RWPE1 (cell line): ENCODE measurements around the gene ASB17.

Source experiments
- CTCF ChIA-PET: fragments of 350-600 bp; sonication (Branson Sonifier 250); formaldehyde crosslinking; extraction: SDS; loops from one replicate; lab custom pipeline; 2021; lab: Yijun Ruan, JAX
- POLR2A ChIA-PET: fragments of 400-600 bp; formaldehyde crosslinking; extraction: SDS; loops from one replicate; lab custom pipeline; 2020; ENCODE audit warnings: antibody characterized with exemption; ENCODE audit not compliant: low non-redundant PET; lab: Yijun Ruan, JAX
- DNase-seq: peaks from one replicate; pipeline ENCODE4 v3.0.0; 2012; ENCODE audit warnings: low spot score
- H3K27ac ChIP-seq: fragments of 450-650 bp; 2 replicates; pipeline ENCODE4 v1.5.1; 2017
- TF ChIP-seq, protein P1 (sequence below): fragments of 450-650 bp; conservative IDR thresholded peaks from 2 replicates; pipeline ENCODE4 v1.5.1; 2017; ENCODE audit warnings: low read depth, mild to moderate bottlenecking

ASB17 gene

DNA sequence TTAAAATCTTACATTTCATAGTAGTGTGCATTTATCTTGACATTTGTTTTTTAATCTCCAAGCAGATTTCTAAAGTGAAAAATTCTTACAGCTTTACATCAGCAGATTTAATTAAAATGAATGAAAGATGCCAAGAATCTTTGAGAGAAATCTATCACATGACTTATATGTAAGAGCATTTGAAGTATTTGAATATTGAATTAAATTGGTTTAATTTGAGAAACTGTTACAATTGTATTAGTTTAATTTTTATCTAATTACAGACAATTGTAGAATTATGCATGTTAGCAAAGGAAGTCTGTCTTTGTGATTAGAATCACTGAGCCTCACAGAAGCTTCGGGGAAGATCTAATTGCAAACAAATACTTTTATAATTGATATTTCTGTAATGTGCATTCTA, 52.2 kb downstream of the ASB17 start:
- TF ChIP-seq, protein P1, sequence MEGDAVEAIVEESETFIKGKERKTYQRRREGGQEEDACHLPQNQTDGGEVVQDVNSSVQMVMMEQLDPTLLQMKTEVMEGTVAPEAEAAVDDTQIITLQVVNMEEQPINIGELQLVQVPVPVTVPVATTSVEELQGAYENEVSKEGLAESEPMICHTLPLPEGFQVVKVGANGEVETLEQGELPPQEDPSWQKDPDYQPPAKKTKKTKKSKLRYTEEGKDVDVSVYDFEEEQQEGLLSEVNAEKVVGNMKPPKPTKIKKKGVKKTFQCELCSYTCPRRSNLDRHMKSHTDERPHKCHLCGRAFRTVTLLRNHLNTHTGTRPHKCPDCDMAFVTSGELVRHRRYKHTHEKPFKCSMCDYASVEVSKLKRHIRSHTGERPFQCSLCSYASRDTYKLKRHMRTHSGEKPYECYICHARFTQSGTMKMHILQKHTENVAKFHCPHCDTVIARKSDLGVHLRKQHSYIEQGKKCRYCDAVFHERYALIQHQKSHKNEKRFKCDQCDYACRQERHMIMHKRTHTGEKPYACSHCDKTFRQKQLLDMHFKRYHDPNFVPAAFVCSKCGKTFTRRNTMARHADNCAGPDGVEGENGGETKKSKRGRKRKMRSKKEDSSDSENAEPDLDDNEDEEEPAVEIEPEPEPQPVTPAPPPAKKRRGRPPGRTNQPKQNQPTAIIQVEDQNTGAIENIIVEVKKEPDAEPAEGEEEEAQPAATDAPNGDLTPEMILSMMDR = no peak
- ChIA-PET POLR2A (no interaction called here), CTCF (no interaction called here)
- no peak for DNase-seq
- no peak overlapping the region for H3K27ac ChIP-seq

DNA sequence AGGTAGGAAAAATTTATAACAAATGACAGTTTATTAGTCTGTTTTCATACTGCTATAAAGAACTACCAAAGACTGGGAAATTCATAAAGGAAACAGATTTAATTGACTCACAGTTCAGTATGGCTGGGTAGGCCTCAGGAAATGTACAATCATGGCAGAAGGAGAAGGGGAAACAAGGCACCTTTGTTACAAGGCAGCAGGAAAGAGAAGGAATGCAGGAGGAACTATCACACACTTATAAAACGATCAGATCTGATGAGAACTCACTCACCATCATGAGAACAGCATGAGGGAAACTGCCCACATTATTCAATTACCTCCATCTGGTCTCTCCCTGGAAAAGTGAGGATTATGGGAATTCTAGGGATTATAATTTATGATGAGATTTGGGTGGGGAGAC, 61.3 kb downstream of the ASB17 start:
- DNase-seq = no peak
- no peak overlapping the region for H3K27ac ChIP-seq
- TF ChIP-seq, protein P1 = no peak
- ChIA-PET POLR2A (no interaction called here), CTCF (no interaction called here)
